Liver (tissue), 3 donors: ENCODE data around the gene SARDH.

Source experiments
- EGR1 ChIP-seq, 2 donors: IDR thresholded peaks; 2 replicates each; pipeline ENCODE4 v1.6.1; 2016 to 2018; ENCODE audit warnings: antibody characterized with exemption in 2 of 2, low read depth in 2 of 2
- JUND ChIP-seq, 2 donors: IDR thresholded peaks; 2 replicates each; pipeline ENCODE4 v1.6.1; 2016; ENCODE audit warnings: antibody characterized with exemption in 2 of 2
- RAD21 ChIP-seq, 2 donors: IDR thresholded peaks; 2 replicates each; pipeline ENCODE4 v1.6.1; 2016; ENCODE audit warnings: antibody characterized with exemption in 2 of 2, mild to moderate bottlenecking in 2 of 2
- SP1 ChIP-seq: IDR thresholded peaks from 2 replicates; pipeline ENCODE4 v1.6.1; 2018; ENCODE audit warnings: antibody characterized with exemption, mild to moderate bottlenecking
- YY1 ChIP-seq: IDR thresholded peaks from 2 replicates; pipeline ENCODE4 v1.6.1; 2016; ENCODE audit warnings: antibody characterized with exemption, mild to moderate bottlenecking
- TF ChIP-seq, protein P1 (sequence below): fragments of 150-350 bp; IDR thresholded peaks from 2 replicates; pipeline ENCODE4 v1.5.1; 2017; ENCODE audit warnings: improper control_type of control experiment, low read depth, low read length; ENCODE audit not compliant: missing input control
- TF ChIP-seq, protein P2 (sequence below): IDR thresholded peaks from 2 replicates; pipeline ENCODE4 v1.6.1; 2016; ENCODE audit warnings: antibody characterized with exemption, mild to moderate bottlenecking
- TF ChIP-seq, protein P3 (sequence below): IDR thresholded peaks from 2 replicates; pipeline ENCODE4 v1.6.1; 2016; ENCODE audit warnings: antibody characterized with exemption
- TF ChIP-seq, protein P4 (sequence below): IDR thresholded peaks from 2 replicates; pipeline ENCODE4 v1.6.1; 2016; ENCODE audit warnings: antibody characterized with exemption
- donor health status: healthy.
- donor health status: healthy.

DNA sequence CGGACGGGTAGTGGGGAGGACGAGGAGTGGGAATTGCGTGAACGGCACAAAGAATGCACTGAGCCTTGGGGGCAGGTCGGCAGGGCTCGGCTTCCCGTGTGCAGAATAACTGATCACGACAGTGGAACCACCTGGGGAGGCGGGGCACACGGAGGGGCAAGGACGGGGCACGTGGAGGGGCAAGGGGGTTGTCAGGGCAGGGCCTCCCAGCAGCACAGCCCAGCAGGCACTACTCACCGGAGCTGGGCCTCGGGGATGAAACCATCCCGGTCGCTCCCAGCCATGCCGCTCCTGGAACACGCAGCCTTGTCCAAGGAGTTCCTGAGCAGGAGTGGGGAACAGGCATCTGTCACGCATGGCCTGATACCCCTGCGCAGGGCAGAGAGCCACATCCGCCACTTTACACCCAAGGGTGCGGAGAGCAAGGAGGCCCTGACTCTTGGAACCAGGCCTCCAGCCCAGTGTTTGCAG lies 33.4 kb downstream of the SARDH start:
- TF ChIP-seq, protein P1, sequence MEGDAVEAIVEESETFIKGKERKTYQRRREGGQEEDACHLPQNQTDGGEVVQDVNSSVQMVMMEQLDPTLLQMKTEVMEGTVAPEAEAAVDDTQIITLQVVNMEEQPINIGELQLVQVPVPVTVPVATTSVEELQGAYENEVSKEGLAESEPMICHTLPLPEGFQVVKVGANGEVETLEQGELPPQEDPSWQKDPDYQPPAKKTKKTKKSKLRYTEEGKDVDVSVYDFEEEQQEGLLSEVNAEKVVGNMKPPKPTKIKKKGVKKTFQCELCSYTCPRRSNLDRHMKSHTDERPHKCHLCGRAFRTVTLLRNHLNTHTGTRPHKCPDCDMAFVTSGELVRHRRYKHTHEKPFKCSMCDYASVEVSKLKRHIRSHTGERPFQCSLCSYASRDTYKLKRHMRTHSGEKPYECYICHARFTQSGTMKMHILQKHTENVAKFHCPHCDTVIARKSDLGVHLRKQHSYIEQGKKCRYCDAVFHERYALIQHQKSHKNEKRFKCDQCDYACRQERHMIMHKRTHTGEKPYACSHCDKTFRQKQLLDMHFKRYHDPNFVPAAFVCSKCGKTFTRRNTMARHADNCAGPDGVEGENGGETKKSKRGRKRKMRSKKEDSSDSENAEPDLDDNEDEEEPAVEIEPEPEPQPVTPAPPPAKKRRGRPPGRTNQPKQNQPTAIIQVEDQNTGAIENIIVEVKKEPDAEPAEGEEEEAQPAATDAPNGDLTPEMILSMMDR = no peak
- TF ChIP-seq, protein P2, sequence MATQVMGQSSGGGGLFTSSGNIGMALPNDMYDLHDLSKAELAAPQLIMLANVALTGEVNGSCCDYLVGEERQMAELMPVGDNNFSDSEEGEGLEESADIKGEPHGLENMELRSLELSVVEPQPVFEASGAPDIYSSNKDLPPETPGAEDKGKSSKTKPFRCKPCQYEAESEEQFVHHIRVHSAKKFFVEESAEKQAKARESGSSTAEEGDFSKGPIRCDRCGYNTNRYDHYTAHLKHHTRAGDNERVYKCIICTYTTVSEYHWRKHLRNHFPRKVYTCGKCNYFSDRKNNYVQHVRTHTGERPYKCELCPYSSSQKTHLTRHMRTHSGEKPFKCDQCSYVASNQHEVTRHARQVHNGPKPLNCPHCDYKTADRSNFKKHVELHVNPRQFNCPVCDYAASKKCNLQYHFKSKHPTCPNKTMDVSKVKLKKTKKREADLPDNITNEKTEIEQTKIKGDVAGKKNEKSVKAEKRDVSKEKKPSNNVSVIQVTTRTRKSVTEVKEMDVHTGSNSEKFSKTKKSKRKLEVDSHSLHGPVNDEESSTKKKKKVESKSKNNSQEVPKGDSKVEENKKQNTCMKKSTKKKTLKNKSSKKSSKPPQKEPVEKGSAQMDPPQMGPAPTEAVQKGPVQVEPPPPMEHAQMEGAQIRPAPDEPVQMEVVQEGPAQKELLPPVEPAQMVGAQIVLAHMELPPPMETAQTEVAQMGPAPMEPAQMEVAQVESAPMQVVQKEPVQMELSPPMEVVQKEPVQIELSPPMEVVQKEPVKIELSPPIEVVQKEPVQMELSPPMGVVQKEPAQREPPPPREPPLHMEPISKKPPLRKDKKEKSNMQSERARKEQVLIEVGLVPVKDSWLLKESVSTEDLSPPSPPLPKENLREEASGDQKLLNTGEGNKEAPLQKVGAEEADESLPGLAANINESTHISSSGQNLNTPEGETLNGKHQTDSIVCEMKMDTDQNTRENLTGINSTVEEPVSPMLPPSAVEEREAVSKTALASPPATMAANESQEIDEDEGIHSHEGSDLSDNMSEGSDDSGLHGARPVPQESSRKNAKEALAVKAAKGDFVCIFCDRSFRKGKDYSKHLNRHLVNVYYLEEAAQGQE = no peak
- TF ChIP-seq, protein P3, sequence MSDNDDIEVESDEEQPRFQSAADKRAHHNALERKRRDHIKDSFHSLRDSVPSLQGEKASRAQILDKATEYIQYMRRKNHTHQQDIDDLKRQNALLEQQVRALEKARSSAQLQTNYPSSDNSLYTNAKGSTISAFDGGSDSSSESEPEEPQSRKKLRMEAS = no peak
- TF ChIP-seq, protein P4, sequence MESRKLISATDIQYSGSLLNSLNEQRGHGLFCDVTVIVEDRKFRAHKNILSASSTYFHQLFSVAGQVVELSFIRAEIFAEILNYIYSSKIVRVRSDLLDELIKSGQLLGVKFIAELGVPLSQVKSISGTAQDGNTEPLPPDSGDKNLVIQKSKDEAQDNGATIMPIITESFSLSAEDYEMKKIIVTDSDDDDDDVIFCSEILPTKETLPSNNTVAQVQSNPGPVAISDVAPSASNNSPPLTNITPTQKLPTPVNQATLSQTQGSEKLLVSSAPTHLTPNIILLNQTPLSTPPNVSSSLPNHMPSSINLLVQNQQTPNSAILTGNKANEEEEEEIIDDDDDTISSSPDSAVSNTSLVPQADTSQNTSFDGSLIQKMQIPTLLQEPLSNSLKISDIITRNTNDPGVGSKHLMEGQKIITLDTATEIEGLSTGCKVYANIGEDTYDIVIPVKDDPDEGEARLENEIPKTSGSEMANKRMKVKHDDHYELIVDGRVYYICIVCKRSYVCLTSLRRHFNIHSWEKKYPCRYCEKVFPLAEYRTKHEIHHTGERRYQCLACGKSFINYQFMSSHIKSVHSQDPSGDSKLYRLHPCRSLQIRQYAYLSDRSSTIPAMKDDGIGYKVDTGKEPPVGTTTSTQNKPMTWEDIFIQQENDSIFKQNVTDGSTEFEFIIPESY = no peak
- TF ChIP-seq JUND (IDR thresholded peaks at IDR 0.05) (no peak), YY1 (no peak), RAD21 (IDR thresholded peaks at IDR 0.05) (no peak), EGR1 (IDR thresholded peaks at IDR 0.05; ENCODE audit: low read depth in 2 of 2) (no peak), SP1 (no peak)
